ENCODE measurements around the gene WASF3. TPM values are rescaled to one million over a fixed set of nuclear protein-coding genes. Genes with fewer than 3 reads are reported as not detected.
A peak's percentile ranks its signal among the peaks of the same experiment; 100 is the strongest.

WASF3 gene
- total and polyA plus RNA-seq, 3 donors from 2014 or later: 27.3 to 36.2 (median 30.8) TPM

DNA sequence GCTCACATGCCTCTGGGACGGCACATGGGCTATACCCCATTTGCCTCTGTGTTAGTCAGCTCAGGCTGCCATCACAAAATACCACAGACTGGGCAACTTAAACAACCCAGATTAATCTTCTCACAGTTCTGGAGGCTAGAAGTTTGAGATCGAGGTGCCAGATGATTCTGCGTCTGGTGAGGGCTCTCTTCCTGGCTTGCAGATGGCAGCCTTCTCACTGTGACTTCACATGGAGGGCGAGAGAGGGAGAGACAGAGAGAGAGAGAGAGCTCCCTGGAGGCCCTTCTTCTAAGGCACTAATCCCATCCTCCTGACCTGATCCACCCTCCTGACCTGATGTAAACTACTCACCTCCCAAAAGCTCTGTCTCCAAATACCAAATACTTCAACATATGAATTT, 148.1 kb downstream of the WASF3 start:
- H3K9me3 ChIP-seq: no peaks in the 10 kb centered on the region
- intact Hi-C loops (cut with DNase I; ENCODE audit: low total_unique reads): loop anchor here (5.0 kb wide), 1 partner anchor 222 kb away; no protein-coding TSS in a partner anchor
- no peaks in the 10 kb centered on the region for H3K4me1 ChIP-seq
- H3K36me3 ChIP-seq (ENCODE audit: low read depth, missing control alignments): no peaks in the 10 kb centered on the region
- H3K27me3 ChIP-seq: no peaks in the 10 kb centered on the region
- TF ChIP-seq, protein P1, sequence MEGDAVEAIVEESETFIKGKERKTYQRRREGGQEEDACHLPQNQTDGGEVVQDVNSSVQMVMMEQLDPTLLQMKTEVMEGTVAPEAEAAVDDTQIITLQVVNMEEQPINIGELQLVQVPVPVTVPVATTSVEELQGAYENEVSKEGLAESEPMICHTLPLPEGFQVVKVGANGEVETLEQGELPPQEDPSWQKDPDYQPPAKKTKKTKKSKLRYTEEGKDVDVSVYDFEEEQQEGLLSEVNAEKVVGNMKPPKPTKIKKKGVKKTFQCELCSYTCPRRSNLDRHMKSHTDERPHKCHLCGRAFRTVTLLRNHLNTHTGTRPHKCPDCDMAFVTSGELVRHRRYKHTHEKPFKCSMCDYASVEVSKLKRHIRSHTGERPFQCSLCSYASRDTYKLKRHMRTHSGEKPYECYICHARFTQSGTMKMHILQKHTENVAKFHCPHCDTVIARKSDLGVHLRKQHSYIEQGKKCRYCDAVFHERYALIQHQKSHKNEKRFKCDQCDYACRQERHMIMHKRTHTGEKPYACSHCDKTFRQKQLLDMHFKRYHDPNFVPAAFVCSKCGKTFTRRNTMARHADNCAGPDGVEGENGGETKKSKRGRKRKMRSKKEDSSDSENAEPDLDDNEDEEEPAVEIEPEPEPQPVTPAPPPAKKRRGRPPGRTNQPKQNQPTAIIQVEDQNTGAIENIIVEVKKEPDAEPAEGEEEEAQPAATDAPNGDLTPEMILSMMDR (IDR thresholded peaks at IDR 0.05): no peak
- no peak for TF ChIP-seq POLR2A (IDR thresholded peaks at IDR 0.05)
- no peak overlapping the region for H3K4me3 ChIP-seq
- no peak overlapping the region for H3K27ac ChIP-seq
- WGBS, 2 donors: 79 to 93% methylated on average over 4 of the region's 4 CpGs
- DNase-seq: no peak

DNA sequence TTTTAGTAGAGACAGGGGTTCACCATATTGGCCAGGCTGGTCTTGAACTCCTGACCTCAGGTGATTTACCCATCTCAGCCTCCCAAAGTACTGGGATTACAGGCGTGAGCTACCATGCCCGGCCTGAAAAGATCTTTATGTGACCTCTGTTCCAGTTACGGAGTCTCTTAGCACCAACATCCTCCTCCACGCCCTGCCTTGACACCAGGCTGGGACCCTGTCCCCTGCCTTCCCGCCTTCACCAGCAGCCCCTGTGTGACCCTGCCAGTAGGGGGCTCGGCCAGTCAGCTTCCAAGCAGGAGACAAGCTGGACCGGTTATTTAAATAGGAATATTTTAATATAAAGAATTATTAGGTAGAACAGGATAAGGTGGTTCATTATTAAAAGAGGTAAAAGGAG, 148.9 kb downstream of the WASF3 start:
- Histone ChIP-seq H3K36me3 (ENCODE audit: low read depth, missing control alignments) (no peaks in the 10 kb centered on the region), H3K4me3 (no peak overlapping the region), H3K27ac (no peak overlapping the region), H3K9me3 (no peaks in the 10 kb centered on the region), H3K27me3 (no peaks in the 10 kb centered on the region), H3K4me1 (no peaks in the 10 kb centered on the region)
- 64 to 68% methylated on average over 7 of the region's 7 CpGs for WGBS, 2 donors
- no peak for DNase-seq
- TF ChIP-seq, protein P1 (IDR thresholded peaks at IDR 0.05): no peak
- TF ChIP-seq POLR2A (IDR thresholded peaks at IDR 0.05): no peak
- intact Hi-C loops (cut with DNase I; ENCODE audit: low total_unique reads): loop anchor here (5.0 kb wide), 1 partner anchor 221 kb away; no protein-coding TSS in a partner anchor

DNA sequence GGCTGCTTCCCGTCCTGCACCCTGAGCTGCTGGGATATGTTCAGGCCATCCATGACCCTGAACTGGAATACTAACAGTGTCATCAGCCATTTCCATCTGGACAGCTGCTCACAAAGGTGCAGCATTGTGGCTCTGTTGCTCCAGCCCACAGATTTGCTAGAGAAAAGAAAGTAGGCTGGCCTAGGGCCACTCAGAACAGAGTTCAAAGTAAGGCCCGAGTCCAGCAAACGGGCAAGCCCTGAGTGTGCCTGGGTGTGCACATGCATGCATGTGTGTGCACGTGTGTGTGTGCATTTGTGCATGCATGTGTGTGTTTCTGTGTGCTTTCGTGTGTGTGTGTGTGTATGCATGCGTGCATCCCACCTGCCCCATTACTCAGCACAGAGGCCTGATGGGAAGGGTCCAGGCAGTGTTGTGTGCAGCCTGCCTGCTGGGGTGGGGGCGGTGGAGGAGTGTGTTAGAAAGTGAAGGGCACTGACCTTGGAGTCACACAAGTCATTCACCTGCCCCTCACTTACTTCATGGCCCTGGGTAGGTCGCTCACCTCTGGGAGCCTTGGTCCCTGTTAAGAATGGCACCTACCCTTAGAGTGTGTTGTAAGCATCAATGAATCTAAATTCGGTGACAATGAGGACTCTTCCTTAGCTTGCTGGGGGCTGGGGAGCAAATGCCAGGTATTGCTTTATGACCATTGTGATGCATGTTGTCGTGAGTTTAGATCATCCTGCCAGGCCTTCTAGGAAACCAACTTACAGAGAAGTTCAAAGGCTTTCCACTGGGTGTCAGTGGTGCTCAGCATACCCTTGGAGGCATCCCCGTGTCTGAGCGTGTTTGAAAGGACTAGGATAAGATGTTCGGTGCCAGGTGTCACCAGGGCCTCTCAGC, 149.9 kb downstream of the WASF3 start:
- H3K27me3 ChIP-seq: no peaks in the 10 kb centered on the region
- no peak overlapping the region for H3K27ac ChIP-seq
- H3K4me3 ChIP-seq: no peak overlapping the region
- H3K36me3 ChIP-seq (ENCODE audit: low read depth, missing control alignments): no peaks in the 10 kb centered on the region
- H3K9me3 ChIP-seq: no peaks in the 10 kb centered on the region
- TF ChIP-seq POLR2A (IDR thresholded peaks at IDR 0.05): no peak
- TF ChIP-seq, protein P1 (IDR thresholded peaks at IDR 0.05): peak; percentile 44 to 58 (median 53)
- DNase-seq: peak; percentile 73
- intact Hi-C loops (cut with DNase I; ENCODE audit: low total_unique reads): loop anchor here (5.0 kb wide), 1 partner anchor 220 kb away; no protein-coding TSS in a partner anchor
- 55 to 59% methylated on average over 8 to 13 of the region's 13 CpGs for WGBS, 2 donors
- no peaks in the 10 kb centered on the region for H3K4me1 ChIP-seq

DNA sequence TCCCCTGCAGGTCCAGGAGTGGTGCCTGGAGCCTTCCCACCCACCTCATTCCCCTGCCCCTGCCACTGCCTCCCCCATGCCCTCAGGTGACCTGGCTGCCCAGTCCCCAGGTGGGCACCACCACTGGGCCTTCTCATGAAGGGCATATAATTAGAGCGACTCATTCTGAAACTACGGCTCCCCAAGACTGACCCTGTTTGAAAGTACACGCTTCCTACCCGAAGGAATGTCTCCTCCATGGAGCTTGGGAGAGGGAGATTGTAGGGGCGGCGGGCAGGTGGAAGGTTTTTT, 150.5 kb downstream of the WASF3 start:
- intact Hi-C loops (cut with DNase I; ENCODE audit: low total_unique reads): loop anchor here (5.0 kb wide), 1 partner anchor 219 kb away; no protein-coding TSS in a partner anchor

More for the DNA sequence above, 150.5 kb downstream of the WASF3 start:
- Histone ChIP-seq H3K4me3 (no peak overlapping the region), H3K9me3 (no peaks in the 10 kb centered on the region), H3K27me3 (no peaks in the 10 kb centered on the region), H3K36me3 (ENCODE audit: low read depth, missing control alignments) (no peaks in the 10 kb centered on the region), H3K4me1 (no peaks in the 10 kb centered on the region), H3K27ac (no peak overlapping the region)
- TF ChIP-seq, protein P1 (IDR thresholded peaks at IDR 0.05): no peak
- WGBS, 2 donors: 77 to 82% methylated on average over 6 of the region's 6 CpGs
- no peak for DNase-seq
